ENCODE data around the gene AATK. TPM values are rescaled to one million over a fixed set of nuclear protein-coding genes. Genes with fewer than 3 reads are reported as not detected.

Gene AATK
- polyA plus RNA-seq, 2 of the 4 experiments (the other 2 are of a cell fraction): 0.26 to 0.37 TPM

GRCh38 chr17:81189670-81190530, 23.9 kb upstream of the AATK start:
- 83% methylated on average over 25 of the region's 27 CpGs for WGBS (ENCODE audit: missing lambda C conversion rate)
- no peak overlapping the region for H3K4me3 ChIP-seq
- H3K9me3 ChIP-seq: no peaks in the 10 kb centered on the region
- peak; percentile 46 to 52 for DNase-seq (ENCODE audit: low read depth in 1 of 2, low spot score in 1 of 2)
- no peak overlapping the region for H3K4me2 ChIP-seq
- no peak overlapping the region for H3K27ac ChIP-seq
- H3K4me1 ChIP-seq: no peaks in the 10 kb centered on the region
- peak; percentile 45 to 80; a peak in 5 of 6 replicates for ATAC-seq
- ChIA-PET POLR2A (no interaction called here), CTCF (interaction anchor here (0.6 to 5.9 kb wide), 15 partner anchors 11 to 205 kb away, joined by 3 to 58 read pairs (median 3); no protein-coding TSS in a partner anchor)
- no peak for FAIRE-seq
- no peak for TF ChIP-seq POLR2A (IDR thresholded peaks at IDR 0.05; ENCODE audit: low read length)
- no peak for TF ChIP-seq POLR2AphosphoS2 (conservative IDR thresholded peaks at IDR 0.05; ENCODE audit: low read length)
- no peak for TF ChIP-seq CEBPB (IDR thresholded peaks at IDR 0.05)
- TF ChIP-seq JUN (IDR thresholded peaks at IDR 0.05): no peak
- TF ChIP-seq E2F6 (IDR thresholded peaks at IDR 0.05; ENCODE audit: borderline replicate concordance, low read depth): no peak
- TF ChIP-seq TFCP2L1 (CRISPR knock-in tag; IDR thresholded peaks at IDR 0.05): no peak
- TF ChIP-seq KDM5A (IDR thresholded peaks at IDR 0.05): no peak
- no peak for TF ChIP-seq HOXB5 (CRISPR knock-in tag; IDR thresholded peaks at IDR 0.05)
- no peak for TF ChIP-seq EP300 (IDR thresholded peaks at IDR 0.05)
- TF ChIP-seq CTCF (IDR thresholded peaks at IDR 0.05): peak; percentile 25; the same call in 2 of the 3 replicates
- no peak for TF ChIP-seq HMGXB4 (CRISPR knock-in tag; IDR thresholded peaks at IDR 0.05; ENCODE audit: borderline replicate concordance)
- TF ChIP-seq RFX5 (IDR thresholded peaks at IDR 0.05): no peak
- no peak for TF ChIP-seq ATOH8 (CRISPR knock-in tag; IDR thresholded peaks at IDR 0.05; ENCODE audit: low read depth)
- no peak for TF ChIP-seq NR3C1 (IDR thresholded peaks at IDR 0.05)
- TF ChIP-seq CBX2 (IDR thresholded peaks at IDR 0.05; ENCODE audit: borderline replicate concordance, low read depth): no peak
- TF ChIP-seq SMC3 (IDR thresholded peaks at IDR 0.05): 0 out of 3 replicates have a peak, but pooled peaks have one; percentile 11
- no peak for TF ChIP-seq RCOR1 (IDR thresholded peaks at IDR 0.05; ENCODE audit: low read depth, low read length)
- TF ChIP-seq PHF8 (IDR thresholded peaks at IDR 0.05; ENCODE audit: borderline replicate concordance, low read depth): no peak
- peak in 1 of 2 experiments; percentile 60; a peak in 4 of 5 replicates for TF ChIP-seq RAD21 (conservative IDR thresholded peaks at IDR 0.05 in 1 of 2, IDR thresholded peaks at IDR 0.05 in 1 of 2)
- TF ChIP-seq REST (IDR thresholded peaks at IDR 0.05): no peak
- TF ChIP-seq BHLHE40 (IDR thresholded peaks at IDR 0.05; ENCODE audit: low read depth, low read length): no peak
- TF ChIP-seq CHD2 (IDR thresholded peaks at IDR 0.05; ENCODE audit: low read length, partially characterized antibody): no peak
- TF ChIP-seq HOXB13 (CRISPR knock-in tag; IDR thresholded peaks at IDR 0.05; ENCODE audit: low read depth): no peak
- no peak for TF ChIP-seq MAX (IDR thresholded peaks at IDR 0.05)
- no peak for TF ChIP-seq SREBF2 (IDR thresholded peaks at IDR 0.05)
- TF ChIP-seq ESRRA (IDR thresholded peaks at IDR 0.05; ENCODE audit: borderline replicate concordance, low read length): no peak

Measured in A549 (cell line).